MM.1S (cell line): ENCODE data around the gene DNAH5.

Experiments
- DNase-seq: peaks from one replicate; pipeline ENCODE4 v3.0.0-alpha.2; 2015
- H2AFZ ChIP-seq: fragments of 300-600 bp; sonication (generic); 2 replicates; pipeline ENCODE4 v1.6.0; 2016; ENCODE audit warnings: antibody characterized with exemption, low read length
- H3F3A ChIP-seq: fragments of 300-600 bp; sonication (generic); 2 replicates; pipeline ENCODE4 v1.6.1; 2016; ENCODE audit warnings: mild to moderate bottlenecking, antibody characterized with exemption, low read length, moderate library complexity, mixed read lengths; ENCODE audit not compliant: insufficient read depth
- H3K27ac ChIP-seq: fragments of 300-600 bp; sonication (generic); 2 replicates; pipeline ENCODE4 v1.5.1; 2016; ENCODE audit warnings: mild to moderate bottlenecking, low read length
- H3K27me3 ChIP-seq: fragments of 300-600 bp; sonication (generic); replicated peaks from 2 replicates; pipeline ENCODE4 v1.6.0; 2016; ENCODE audit warnings: low read length; ENCODE audit not compliant: insufficient read depth
- H3K36me3 ChIP-seq: fragments of 300-600 bp; sonication (generic); replicated peaks from 2 replicates; pipeline ENCODE4 v1.6.1; 2016; ENCODE audit warnings: mild to moderate bottlenecking, low read length, mixed read lengths; ENCODE audit not compliant: insufficient read depth
- H3K4me1 ChIP-seq: fragments of 300-600 bp; sonication (generic); 2 replicates; pipeline ENCODE4 v1.6.1; 2016; ENCODE audit warnings: low read length, mixed read lengths
- H3K4me2 ChIP-seq: fragments of 300-600 bp; sonication (generic); 2 replicates; pipeline ENCODE4 v1.6.0; 2016; ENCODE audit warnings: low read depth, low read length
- H3K4me3 ChIP-seq: fragments of 300-600 bp; sonication (generic); 2 replicates; pipeline ENCODE4 v1.5.1; 2016; ENCODE audit warnings: low read length, mixed read lengths
- H3K79me2 ChIP-seq: fragments of 300-600 bp; sonication (generic); 2 replicates; pipeline ENCODE4 v1.6.1; 2016; ENCODE audit warnings: mixed run types, low read length, mixed read lengths
- H3K9ac ChIP-seq: fragments of 300-600 bp; sonication (generic); 2 replicates; pipeline ENCODE4 v1.6.1; 2016; ENCODE audit warnings: low read length, mixed read lengths
- H3K9me2 ChIP-seq: fragments of 300-600 bp; sonication (generic); replicated peaks from 2 replicates; pipeline ENCODE4 v1.6.1; 2016; ENCODE audit warnings: mild to moderate bottlenecking, low read length, mixed read lengths; ENCODE audit not compliant: insufficient read depth
- H3K9me3 ChIP-seq: fragments of 300-600 bp; sonication (generic); replicated peaks from 2 replicates; pipeline ENCODE4 v1.6.1; 2016; ENCODE audit warnings: mild to moderate bottlenecking, low read length, mixed read lengths; ENCODE audit not compliant: insufficient read depth
- H4K20me1 ChIP-seq: fragments of 300-600 bp; sonication (generic); 2 replicates; pipeline ENCODE4 v1.6.1; 2016; ENCODE audit warnings: mild to moderate bottlenecking, low read length, moderate library complexity, mixed read lengths; ENCODE audit not compliant: insufficient read depth
- CTCF ChIP-seq: fragments of 300-600 bp; sonication (generic); IDR thresholded peaks from 2 replicates; pipeline ENCODE4 v1.5.1; 2016; ENCODE audit warnings: antibody characterized with exemption, low read length, mixed read lengths
- EZH2 ChIP-seq: fragments of 300-600 bp; sonication (generic); optimal IDR thresholded peaks from 2 replicates; pipeline ENCODE3; 2017; ENCODE audit warnings: low read depth, mild to moderate bottlenecking, antibody characterized with exemption, low read length, mixed read lengths
- EZH2phosphoT487 ChIP-seq: fragments of 300-600 bp; sonication (generic); IDR thresholded peaks from 2 replicates; pipeline ENCODE4 v1.6.1; 2018; ENCODE audit warnings: antibody characterized with exemption, low read length

Gene DNAH5

GRCh38 chr5:13926731-13927130 lies 17.8 kb downstream of the DNAH5 start:
- Histone ChIP-seq H3K27me3 (no peaks in the 10 kb centered on the region), H3K79me2 (no peaks in the 10 kb centered on the region), H3K9ac (no peak overlapping the region), H3K4me2 (no peak overlapping the region), H3K4me3 (no peak overlapping the region), H3K4me1 (no peaks in the 10 kb centered on the region), H3K36me3 (no peaks in the 10 kb centered on the region), H2AFZ (no peak overlapping the region), H3K9me3 (no peaks in the 10 kb centered on the region), H3K9me2 (no peaks in the 10 kb centered on the region), H4K20me1 (no peaks in the 10 kb centered on the region), H3F3A (no peaks in the 10 kb centered on the region), H3K27ac (no peak overlapping the region)
- no peak for TF ChIP-seq EZH2phosphoT487
- no peak for TF ChIP-seq EZH2
- TF ChIP-seq CTCF: no peak
- DNase-seq: no peak

GRCh38 chr5:13921578-13921977 lies 22.9 kb downstream of the DNAH5 start:
- DNase-seq: no peak
- TF ChIP-seq EZH2phosphoT487 (no peak), EZH2 (no peak), CTCF (no peak)

GRCh38 chr5:13919786-13920185 lies 24.7 kb downstream of the DNAH5 start:
- no peak overlapping the region for H3K4me2 ChIP-seq
- no peaks in the 10 kb centered on the region for H3K4me1 ChIP-seq
- H3K36me3 ChIP-seq: no peaks in the 10 kb centered on the region
- no peaks in the 10 kb centered on the region for H3F3A ChIP-seq
- H3K4me3 ChIP-seq: no peak overlapping the region
- no peak overlapping the region for H3K9ac ChIP-seq
- H3K27ac ChIP-seq: no peak overlapping the region
- H3K27me3 ChIP-seq: no peaks in the 10 kb centered on the region
- no peak for DNase-seq
- H4K20me1 ChIP-seq: no peaks in the 10 kb centered on the region
- no peak for TF ChIP-seq EZH2
- TF ChIP-seq EZH2phosphoT487: no peak
- no peak for TF ChIP-seq CTCF
- H3K9me2 ChIP-seq: no peaks in the 10 kb centered on the region
- no peaks in the 10 kb centered on the region for H3K9me3 ChIP-seq
- no peak overlapping the region for H2AFZ ChIP-seq
- no peaks in the 10 kb centered on the region for H3K79me2 ChIP-seq

More at GRCh38 chr5:13921578-13921977, 22.9 kb downstream of the DNAH5 start:
- no peaks in the 10 kb centered on the region for H3F3A ChIP-seq
- H3K4me3 ChIP-seq: no peak overlapping the region
- H2AFZ ChIP-seq: no peak overlapping the region
- no peaks in the 10 kb centered on the region for H3K9me3 ChIP-seq
- H3K9ac ChIP-seq: no peak overlapping the region
- H4K20me1 ChIP-seq: no peaks in the 10 kb centered on the region
- no peak overlapping the region for H3K4me2 ChIP-seq
- no peaks in the 10 kb centered on the region for H3K4me1 ChIP-seq
- no peaks in the 10 kb centered on the region for H3K27me3 ChIP-seq
- no peaks in the 10 kb centered on the region for H3K36me3 ChIP-seq
- H3K27ac ChIP-seq: no peak overlapping the region
- no peaks in the 10 kb centered on the region for H3K79me2 ChIP-seq
- H3K9me2 ChIP-seq: no peaks in the 10 kb centered on the region
